T-cell (primary cell): ENCODE results near the gene SCN4A. TPM values are rescaled to one million over a fixed set of nuclear protein-coding genes. Genes with fewer than 3 reads are reported as not detected.

Experiments used
- ATAC-seq, 4 experiments: fragments of 200-7000 bp in 3 of 4; fragments of 150-1000 bp in 1 of 4; cut with Tn5 transposase; replicated peaks in 1 of 4; 1 replicate in 3 of 4; 2 replicates in 1 of 4; pipeline ENCODE4 v1.10.0; 2021; ENCODE audit warnings: moderate library complexity in 3 of 4, mild to moderate bottlenecking in 2 of 4, moderate number of reproducible peaks in 1 of 4
- CTCF ChIA-PET, 2 donors: fragments of 300-600 bp; sonication (Branson Sonifier 250); formaldehyde crosslinking; loops; one replicate each; lab custom pipeline; 2022; ENCODE audit warnings: antibody characterized with exemption in 2 of 2; lab: Charles Lee
- POLR2A ChIA-PET, 2 donors: fragments of 300-600 bp; sonication (Branson Sonifier 250); formaldehyde crosslinking; loops; one replicate each; lab custom pipeline; 2022; ENCODE audit warnings: antibody characterized with exemption in 2 of 2; lab: Charles Lee
- DNase-seq, 35 experiments: peaks; one replicate each; pipeline versions ENCODE4 v3.0.0 to v3.0.0-alpha.2; 2013 to 2023
- H3K27ac ChIP-seq: one replicate; pipeline ENCODE4 v1.5.1; 2013; ENCODE audit warnings: low read length
- H3K27me3 ChIP-seq, 2 experiments: replicated peaks in 1 of 2; 1 replicate in 1 of 2; 2 replicates in 1 of 2; pipeline versions ENCODE4 v1.6.1 to v1.7.0; 2013; ENCODE audit warnings: low read length in 1 of 2, mixed read lengths in 1 of 2; ENCODE audit not compliant: control insufficient read depth in 2 of 2, insufficient read depth in 2 of 2; ENCODE audit errors: extremely low read depth in 1 of 2
- H3K36me3 ChIP-seq, 2 donors: 1 replicate in 1 of 2; 2 replicates in 1 of 2; pipeline versions ENCODE4 v1.6.1 to v1.7.0; 2013; ENCODE audit warnings: low read length in 1 of 2; ENCODE audit not compliant: control insufficient read depth in 2 of 2, insufficient read depth in 1 of 2; ENCODE audit errors: extremely low read depth in 1 of 2
- H3K4me1 ChIP-seq, 2 experiments: 1 replicate in 1 of 2; 2 replicates in 1 of 2; pipeline versions ENCODE4 v1.6.1 to v1.7.0; 2013; ENCODE audit warnings: low read length in 2 of 2, mixed read lengths in 1 of 2; ENCODE audit not compliant: insufficient read depth in 2 of 2, control insufficient read depth in 1 of 2; ENCODE audit errors: extremely low read depth in 1 of 2
- H3K4me3 ChIP-seq, 2 donors: 1 replicate in 1 of 2; 2 replicates in 1 of 2; pipeline versions ENCODE4 v1.5.1 to v1.7.0; 2013; ENCODE audit warnings: mild to moderate bottlenecking in 2 of 2, low read length in 1 of 2, moderate library complexity in 1 of 2; ENCODE audit not compliant: control insufficient read depth in 1 of 2; ENCODE audit errors: extremely low read depth in 1 of 2
- H3K9me3 ChIP-seq: 2 replicates; pipeline ENCODE4 v1.7.0; 2013
- H3K27ac Mint-ChIP-seq, 2 donors: one replicate each; pipeline ENCODE4 v1.8.0; 2020 to 2021; ENCODE audit warnings: mild to moderate bottlenecking in 2 of 2, mixed read lengths in 2 of 2
- H3K27me3 Mint-ChIP-seq, 2 donors: one replicate each; pipeline ENCODE4 v1.8.0; 2021 to 2022; ENCODE audit warnings: mixed read lengths in 2 of 2
- H3K36me3 Mint-ChIP-seq: one replicate; pipeline ENCODE4 v1.8.0; 2021; ENCODE audit warnings: mixed read lengths
- H3K4me1 Mint-ChIP-seq, 3 donors: one replicate each; pipeline ENCODE4 v1.8.0; 2020 to 2022; ENCODE audit warnings: mixed read lengths in 3 of 3, mild to moderate bottlenecking in 1 of 3
- H3K4me3 Mint-ChIP-seq, 3 donors: one replicate each; pipeline ENCODE4 v1.8.0; 2020 to 2022; ENCODE audit warnings: mild to moderate bottlenecking in 3 of 3, mixed read lengths in 3 of 3, moderate library complexity in 3 of 3
- H3K9me3 Mint-ChIP-seq, 3 donors: one replicate each; pipeline ENCODE4 v1.8.0; 2020 to 2022; ENCODE audit warnings: mixed read lengths in 3 of 3
- WGBS: methylation state at CpG from one replicate; pipeline ENCODE4 v1.1.5; 2013; ENCODE audit warnings: missing lambda C conversion rate; ENCODE audit not compliant: insufficient coverage; 5-methylcytosine and 5-hydroxymethylcytosine counted together
- total RNA-seq, 35 experiments: library from RNA in 6 of 35; stranded (reverse) in 6 of 35; fragments of 120-200 nt in 1 of 35; gene quantifications; one replicate each; pipeline versions ENCODE4 v1.2.1 to v1.2.4 and lab custom pipeline; 2013 to 2026

SCN4A gene
- total RNA-seq, 5 donors from 2014 or later (not counting 1 experiment from before 2014, with no cell fraction given): 0.13 to 0.18 (median 0.13) TPM; not detected in 2

DNA sequence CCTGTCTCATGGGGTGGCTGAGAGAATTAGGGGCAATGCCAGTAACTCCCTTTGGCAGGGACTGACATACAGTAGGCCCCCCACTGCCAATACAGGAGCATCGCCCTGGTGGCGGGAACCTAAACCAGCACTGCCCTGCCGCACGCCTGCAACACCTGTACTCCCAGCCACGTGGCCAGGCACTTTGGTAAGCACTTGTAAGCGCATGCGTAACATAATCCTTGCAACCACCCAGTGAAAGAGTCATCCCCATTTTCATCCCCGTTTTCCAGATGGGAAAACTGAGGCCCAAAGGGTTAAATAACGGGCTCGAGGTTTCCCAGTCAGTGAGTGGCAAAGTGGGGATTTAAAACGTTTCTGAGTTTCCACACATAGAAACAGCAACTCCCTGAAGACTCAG lies 17.5 kb downstream of the SCN4A start:
- Histone ChIP-seq H3K27me3 (no peaks in the 10 kb centered on the region), H3K4me1 (peaks cover 7 to 28% of the 10 kb centered on the region in 2 experiments), H3K27ac (no peak overlapping the region), H3K9me3 (no peaks in the 10 kb centered on the region), H3K36me3 (no peaks in the 10 kb centered on the region), H3K4me3 (no peak overlapping the region)
- H3K4me3 Mint-ChIP-seq: no peak overlapping the region
- H3K27me3 Mint-ChIP-seq: no peaks in the 10 kb centered on the region
- no peaks in the 10 kb centered on the region for H3K9me3 Mint-ChIP-seq
- H3K36me3 Mint-ChIP-seq: no peaks in the 10 kb centered on the region
- ChIA-PET POLR2A (no interaction called here), CTCF (interaction anchor here (0.9 to 1.4 kb wide), 3 partner anchors 9 to 73 kb away, joined by 4 to 5 read pairs (median 4); no protein-coding TSS in a partner anchor)
- peak in 1 of 4 experiments; percentile 5 for ATAC-seq
- DNase-seq: no peak
- H3K27ac Mint-ChIP-seq: peak overlapping the region in 1 of 2 donors; percentile 88
- peaks cover 23 to 32% (median 28%) of the 10 kb centered on the region in 3 donors for H3K4me1 Mint-ChIP-seq
- WGBS: 100% methylated on average over 5 of the region's 11 CpGs

DNA sequence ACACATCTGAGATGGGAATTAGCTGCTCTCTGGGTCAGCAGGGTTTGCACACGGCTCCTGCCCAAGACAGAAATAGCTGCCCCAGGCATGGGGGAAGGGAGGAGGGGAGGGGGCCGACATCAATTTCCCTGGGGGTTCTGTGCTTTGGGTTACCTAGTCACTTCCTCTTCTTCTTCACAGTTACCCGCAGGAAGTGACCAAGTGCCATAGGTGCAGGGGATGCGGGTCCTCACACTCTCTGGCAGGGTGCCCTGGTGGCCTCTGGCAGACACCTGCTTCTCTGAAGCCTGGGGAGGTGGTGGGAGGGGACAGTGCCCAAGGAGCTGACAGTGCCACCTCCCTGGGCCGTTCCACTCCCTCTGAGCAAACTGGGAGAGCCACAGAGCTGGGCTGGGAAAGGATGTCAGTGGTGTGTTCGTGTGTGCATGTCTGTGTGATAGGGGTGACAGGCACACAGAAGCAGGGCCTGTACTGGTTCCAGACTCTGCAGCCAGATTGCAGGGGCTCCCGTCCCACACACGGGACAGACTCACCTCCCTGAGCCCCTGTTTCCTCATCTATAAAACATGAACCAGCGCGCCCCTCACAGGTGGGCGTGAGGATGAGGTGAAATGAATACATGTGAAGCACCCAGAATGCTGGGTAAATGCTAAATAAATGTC lies 18.2 kb downstream of the SCN4A start:
- POLR2A ChIA-PET: no interaction called here
- 21% methylated on average over 2 of the region's 11 CpGs for WGBS
- H3K9me3 ChIP-seq: no peaks in the 10 kb centered on the region
- peaks cover 7 to 28% of the 10 kb centered on the region in 2 experiments for H3K4me1 ChIP-seq
- CTCF ChIA-PET: interaction anchor here (0.6 to 1.4 kb wide), 4 partner anchors 8 to 74 kb away, joined by 3 to 5 read pairs (median 4); no protein-coding TSS in a partner anchor
- DNase-seq: peak in 31 of 35 experiments; percentile 20 to 59 (median 43)
- ATAC-seq: peak; percentile 63 to 85 (median 76)
- no peak overlapping the region for H3K4me3 ChIP-seq
- Mint-ChIP-seq H3K9me3 (no peaks in the 10 kb centered on the region), H3K27me3 (no peaks in the 10 kb centered on the region), H3K4me3 (peak overlapping the region in 1 of 3 donors; percentile 66), H3K27ac (peak overlapping the region; percentile 88), H3K4me1 (peaks cover 23 to 32% (median 28%) of the 10 kb centered on the region in 3 donors), H3K36me3 (no peaks in the 10 kb centered on the region)
- H3K27ac ChIP-seq: peak overlapping the region; percentile 32
- H3K27me3 ChIP-seq: peaks cover 0 to 2% of the 10 kb centered on the region in 2 experiments
- no peaks in the 10 kb centered on the region for H3K36me3 ChIP-seq

DNA sequence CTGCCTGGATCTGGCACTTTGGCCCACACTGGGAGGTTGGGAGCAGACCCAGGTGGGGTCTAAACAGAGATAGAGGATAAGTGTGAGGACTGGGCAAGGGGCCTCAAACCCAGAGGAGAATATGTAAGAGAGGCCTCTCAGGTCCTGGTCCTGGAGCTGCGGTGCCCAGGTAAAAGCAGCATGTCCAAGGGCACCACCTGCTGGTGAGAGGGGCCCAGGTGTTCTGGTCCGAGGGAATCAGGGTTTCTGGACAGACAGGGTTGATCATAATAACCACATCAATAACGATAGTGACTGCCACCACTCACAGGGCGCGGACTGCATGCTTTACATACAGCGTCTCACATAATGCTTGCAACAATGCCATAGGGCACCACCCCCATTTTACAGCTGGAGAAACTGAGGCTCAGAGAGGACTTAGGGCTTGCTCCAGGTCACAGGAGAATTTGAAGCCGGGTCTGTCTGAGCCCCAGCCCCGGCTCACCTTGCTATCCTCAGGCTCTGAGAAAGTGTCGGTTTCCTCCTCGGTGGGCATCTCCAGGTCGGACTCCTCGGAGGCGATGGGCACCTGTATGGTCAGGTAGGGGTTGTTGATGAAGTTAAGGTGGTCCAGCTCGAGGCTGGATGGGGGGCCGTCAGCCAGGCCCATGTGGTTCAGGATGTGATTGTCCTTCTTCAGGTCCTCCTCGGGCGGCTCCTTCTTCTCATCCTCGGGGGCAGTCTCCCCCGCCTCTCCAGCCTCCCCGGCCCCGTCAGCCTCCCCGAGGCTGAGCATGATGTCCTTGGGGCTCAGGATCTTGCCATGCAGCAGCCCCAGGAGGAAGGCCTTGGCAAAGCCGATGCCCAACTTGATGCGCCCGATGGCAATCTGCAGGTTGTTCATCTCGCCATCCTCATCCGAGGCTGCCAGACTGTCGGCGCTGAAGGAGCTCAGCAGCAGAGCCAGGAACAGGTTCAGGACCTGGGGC lies 21.5 kb downstream of the SCN4A start:
- DNase-seq: peak in 5 of 35 experiments; percentile 18 to 50 (median 41)
- Mint-ChIP-seq H3K36me3 (no peaks in the 10 kb centered on the region), H3K4me3 (no peak overlapping the region), H3K27me3 (no peaks in the 10 kb centered on the region), H3K4me1 (peaks cover 30 to 35% (median 30%) of the 10 kb centered on the region in 3 donors), H3K9me3 (no peaks in the 10 kb centered on the region), H3K27ac (no peak overlapping the region)
- no peaks in the 10 kb centered on the region for H3K36me3 ChIP-seq
- peaks cover 7 to 44% of the 10 kb centered on the region in 2 experiments for H3K4me1 ChIP-seq
- ATAC-seq: no peak
- ChIA-PET POLR2A (no interaction called here), CTCF (interaction anchor here (0.6 to 1.7 kb wide), 3 partner anchors 32 to 77 kb away, joined by 3 to 10 read pairs (median 4); partner anchors contain the start of gene GH1 (in 1 of the 2))
- no peak overlapping the region for H3K27ac ChIP-seq
- H3K27me3 ChIP-seq: peaks cover 0 to 7% of the 10 kb centered on the region in 2 experiments
- H3K9me3 ChIP-seq: no peaks in the 10 kb centered on the region
- H3K4me3 ChIP-seq: no peak overlapping the region
- WGBS: 90% methylated on average over 22 of the region's 29 CpGs

DNA sequence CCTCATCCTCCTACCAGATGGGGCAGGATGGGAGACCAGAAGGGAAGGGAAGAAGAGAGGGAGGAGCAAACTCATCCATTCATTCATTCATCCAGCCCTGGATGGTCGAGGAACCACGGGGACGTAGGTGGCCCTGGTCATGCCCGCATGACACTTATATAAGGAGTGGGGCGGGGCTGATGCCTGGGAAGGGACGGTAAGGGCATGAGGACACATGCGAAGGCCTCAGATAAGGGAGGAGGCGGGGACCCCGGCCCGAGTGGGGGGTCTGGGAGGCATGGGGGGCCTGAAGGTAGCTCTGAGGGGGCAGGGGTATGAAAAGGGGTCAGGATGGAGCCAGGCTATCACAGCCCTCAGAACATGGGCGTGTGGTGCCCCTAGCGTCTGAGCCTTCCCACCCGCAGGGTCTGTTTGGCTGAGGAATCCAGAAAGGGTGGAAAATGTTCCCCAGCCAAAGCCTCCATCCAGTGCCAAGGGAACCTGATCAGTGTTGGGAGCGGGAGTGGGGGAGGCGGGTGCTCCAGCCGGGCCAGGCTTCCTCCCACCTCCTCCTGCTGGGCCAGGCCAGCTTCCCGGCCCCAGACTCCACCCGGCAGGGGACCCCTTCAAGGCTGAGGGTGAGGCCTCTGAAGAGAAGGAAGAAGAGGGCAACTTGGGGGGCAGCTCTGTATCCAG lies 23.0 kb downstream of the SCN4A start:
- ChIA-PET POLR2A (no interaction called here), CTCF (no interaction called here)
- Histone ChIP-seq H3K27me3 (peaks cover 0 to 7% of the 10 kb centered on the region in 2 experiments), H3K4me1 (peaks cover 10 to 51% of the 10 kb centered on the region in 2 experiments), H3K27ac (no peak overlapping the region), H3K36me3 (no peaks in the 10 kb centered on the region), H3K4me3 (no peak overlapping the region), H3K9me3 (no peaks in the 10 kb centered on the region)
- ATAC-seq (no peak), DNase-seq (no peak)
- no peaks in the 10 kb centered on the region for H3K27me3 Mint-ChIP-seq
- no peaks in the 10 kb centered on the region for H3K36me3 Mint-ChIP-seq
- H3K9me3 Mint-ChIP-seq: no peaks in the 10 kb centered on the region
- 85% methylated on average over 6 of the region's 18 CpGs for WGBS
- H3K27ac Mint-ChIP-seq: no peak overlapping the region
- H3K4me1 Mint-ChIP-seq: peaks cover 27 to 39% (median 32%) of the 10 kb centered on the region in 3 donors
- H3K4me3 Mint-ChIP-seq: no peak overlapping the region

DNA sequence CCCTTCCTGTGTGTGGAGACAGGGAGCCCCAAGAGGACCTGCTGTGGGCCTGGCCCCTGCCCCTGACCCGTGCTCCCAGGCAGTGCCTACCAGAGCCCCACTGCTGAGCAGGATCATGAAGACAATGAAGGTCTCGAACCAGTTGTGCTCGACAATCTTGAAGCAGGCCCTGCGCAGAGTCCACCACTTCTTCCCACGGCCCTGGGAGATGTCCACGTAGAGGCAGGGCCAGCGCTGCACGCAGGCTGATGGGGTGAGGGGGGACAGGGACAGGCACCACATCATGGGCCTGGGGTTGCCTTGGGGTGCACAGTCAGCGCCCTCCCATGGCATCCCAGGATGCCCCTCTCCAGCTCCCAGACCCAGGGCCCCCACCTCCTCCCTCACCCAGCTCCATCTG lies 24.2 kb downstream of the SCN4A start:
- no peak overlapping the region for H3K4me3 ChIP-seq
- no peaks in the 10 kb centered on the region for H3K36me3 Mint-ChIP-seq
- DNase-seq: no peak
- H3K9me3 ChIP-seq: no peaks in the 10 kb centered on the region
- 95% methylated on average over 8 of the region's 9 CpGs for WGBS
- no peaks in the 10 kb centered on the region for H3K27me3 Mint-ChIP-seq
- no peaks in the 10 kb centered on the region for H3K9me3 Mint-ChIP-seq
- peaks cover 3 to 39% of the 10 kb centered on the region in 2 experiments for H3K4me1 ChIP-seq
- no peak overlapping the region for H3K4me3 Mint-ChIP-seq
- H3K27ac ChIP-seq: no peak overlapping the region
- peaks cover 17 to 32% (median 20%) of the 10 kb centered on the region in 3 donors for H3K4me1 Mint-ChIP-seq
- ChIA-PET POLR2A (no interaction called here), CTCF (interaction anchor here in 1 of 2 donors (0.6 kb wide), 1 partner anchor 11 kb away, joined by 4 read pairs; no protein-coding TSS in a partner anchor)
- no peak for ATAC-seq
- H3K27ac Mint-ChIP-seq: no peak overlapping the region
- no peaks in the 10 kb centered on the region for H3K36me3 ChIP-seq
- peaks cover 0 to 7% of the 10 kb centered on the region in 2 experiments for H3K27me3 ChIP-seq
